A673 (cell line): ENCODE measurements around the gene FDXR. TPM values are rescaled to one million over a fixed set of nuclear protein-coding genes. Genes with fewer than 3 reads are reported as not detected.

ENCODE experiments used
- BruUV-seq: library from RNA; stranded (reverse); fragments of 400-500 nt; replicated peaks from 2 replicates; lab custom pipeline; 2021; lab: Mats Ljungman, UMichigan
- CTCF ChIA-PET: fragments of 300-600 bp; sonication (Branson Sonifier 250); formaldehyde crosslinking; loops from one replicate; lab custom pipeline; 2022; ENCODE audit warnings: antibody characterized with exemption; lab: Charles Lee
- POLR2A ChIA-PET: fragments of 300-600 bp; sonication (Branson Sonifier 250); formaldehyde crosslinking; loops from one replicate; lab custom pipeline; 2022; ENCODE audit warnings: antibody characterized with exemption; ENCODE audit not compliant: low non-redundant PET; lab: Charles Lee
- DNase-seq: peaks from one replicate; pipeline ENCODE4 v3.0.0-alpha.2; 2015; ENCODE audit warnings: low spot score
- H3K27ac ChIP-seq: fragments of 200-600 bp; sonication (generic); 2 replicates; pipeline ENCODE4 v1.5.1; 2016; ENCODE audit warnings: mixed run types, low read depth, mild to moderate bottlenecking, mixed read lengths, antibody characterized with exemption, low read length; ENCODE audit not compliant: poor library complexity, severe bottlenecking
- H3K27me3 ChIP-seq: fragments of 200-600 bp; sonication (generic); replicated peaks from 2 replicates; pipeline ENCODE4 v1.6.1; 2017; ENCODE audit warnings: mixed run types, low read depth, mild to moderate bottlenecking, mixed read lengths, antibody characterized with exemption, low read length; ENCODE audit not compliant: insufficient read depth, poor library complexity
- H3K36me3 ChIP-seq: fragments of 200-600 bp; sonication (generic); 2 replicates; pipeline ENCODE4 v1.6.1; 2016; ENCODE audit warnings: mixed run types, mild to moderate bottlenecking, mixed read lengths, antibody characterized with exemption, low read length; ENCODE audit not compliant: insufficient read depth, poor library complexity, severe bottlenecking
- H3K4me1 ChIP-seq: fragments of 200-600 bp; sonication (generic); 2 replicates; pipeline ENCODE4 v1.6.1; 2017; ENCODE audit warnings: mixed run types, mild to moderate bottlenecking, mixed read lengths, antibody characterized with exemption, low read length; ENCODE audit not compliant: insufficient read depth, poor library complexity, severe bottlenecking
- H3K4me3 ChIP-seq: fragments of 200-600 bp; sonication (generic); 2 replicates; pipeline ENCODE4 v1.5.1; 2016; ENCODE audit warnings: low read depth, mixed run types, mild to moderate bottlenecking, mixed read lengths, low read length; ENCODE audit not compliant: poor library complexity, severe bottlenecking
- H3K9me3 ChIP-seq: fragments of 200-600 bp; sonication (generic); 2 replicates; pipeline ENCODE4 v1.6.1; 2016; ENCODE audit warnings: mixed run types, low read depth, mild to moderate bottlenecking, mixed read lengths, antibody characterized with exemption, low read length; ENCODE audit not compliant: poor library complexity, severe bottlenecking
- EZH2 ChIP-seq: fragments of 200-600 bp; sonication (generic); IDR thresholded peaks from 2 replicates; pipeline ENCODE4 v1.6.1; 2017; ENCODE audit warnings: borderline replicate concordance, low read depth, mild to moderate bottlenecking, mixed read lengths, antibody characterized with exemption, low read length; ENCODE audit not compliant: poor library complexity, severe bottlenecking
- intact Hi-C: fragments of 100-400 bp; cut with micrococcal nuclease; formaldehyde crosslinking; loops from one replicate; pipeline ENCODE4 v1.10.0; 2022; ENCODE audit not compliant: unreplicated experiment
- total RNA-seq: library from RNA; stranded (reverse); gene quantifications from 2 replicates; pipeline ENCODE4 v1.2.3, GENCODE V29; 2021
- TF ChIP-seq, protein P1 (sequence below): fragments of 300-800, 200-600 bp; sonication (generic); conservative IDR thresholded peaks from 2 replicates; pipeline ENCODE4 v1.5.1; 2017; ENCODE audit warnings: low read depth, mild to moderate bottlenecking, antibody characterized with exemption, low read length, moderate library complexity, mixed read lengths

Gene FDXR
- total RNA-seq, 1 experiment from 2014 or later, result 17.8 TPM

DNA sequence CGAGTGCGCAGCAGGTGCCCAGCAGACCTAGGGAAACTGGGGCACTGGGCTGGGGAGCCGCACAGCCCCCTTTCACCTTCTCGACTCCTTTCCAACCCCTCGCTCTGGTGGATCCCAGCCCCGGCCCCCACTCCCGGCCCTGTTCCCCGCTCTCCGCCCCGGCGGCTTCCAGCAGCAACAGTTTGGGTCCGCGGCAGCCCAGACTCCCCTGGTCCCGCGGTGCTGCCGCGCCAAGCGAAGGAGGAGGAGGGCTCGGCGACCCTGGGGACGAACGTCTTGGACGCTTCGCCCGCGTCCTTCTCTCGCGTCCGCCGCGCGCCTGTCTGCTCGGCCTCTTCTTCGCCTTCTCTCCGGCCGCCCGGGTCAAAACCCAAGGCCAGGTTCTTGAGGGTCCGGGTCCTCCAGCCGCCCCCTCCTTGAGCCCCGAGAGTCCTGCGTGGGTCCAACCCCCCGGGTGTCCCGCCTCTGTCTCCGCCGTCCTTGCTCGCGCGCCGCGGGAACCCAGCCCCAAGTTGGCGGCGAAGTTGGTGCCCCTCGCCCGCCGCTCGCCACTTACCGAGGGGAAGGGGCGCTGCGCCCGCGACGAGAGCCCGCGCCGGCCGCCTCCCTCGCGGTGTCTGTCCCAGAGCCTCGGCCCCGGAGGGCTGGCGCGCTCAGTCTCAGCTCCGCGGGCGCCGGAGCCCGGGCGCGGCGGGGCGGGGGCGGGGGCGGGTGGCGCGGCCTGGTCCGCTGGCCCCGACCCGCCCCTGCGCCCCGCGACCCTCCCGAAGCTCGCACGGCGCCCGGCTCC, 11.7 kb downstream of the FDXR start:
- no peak for DNase-seq
- ChIA-PET POLR2A (no interaction called here), CTCF (interaction anchor here (0.6 to 2.6 kb wide), 9 partner anchors 35 to 614 kb away, joined by 3 to 15 read pairs (median 4); partner anchors contain the start of gene NAT9)
- TF ChIP-seq EZH2, result peak; percentile 71
- TF ChIP-seq, protein P1, sequence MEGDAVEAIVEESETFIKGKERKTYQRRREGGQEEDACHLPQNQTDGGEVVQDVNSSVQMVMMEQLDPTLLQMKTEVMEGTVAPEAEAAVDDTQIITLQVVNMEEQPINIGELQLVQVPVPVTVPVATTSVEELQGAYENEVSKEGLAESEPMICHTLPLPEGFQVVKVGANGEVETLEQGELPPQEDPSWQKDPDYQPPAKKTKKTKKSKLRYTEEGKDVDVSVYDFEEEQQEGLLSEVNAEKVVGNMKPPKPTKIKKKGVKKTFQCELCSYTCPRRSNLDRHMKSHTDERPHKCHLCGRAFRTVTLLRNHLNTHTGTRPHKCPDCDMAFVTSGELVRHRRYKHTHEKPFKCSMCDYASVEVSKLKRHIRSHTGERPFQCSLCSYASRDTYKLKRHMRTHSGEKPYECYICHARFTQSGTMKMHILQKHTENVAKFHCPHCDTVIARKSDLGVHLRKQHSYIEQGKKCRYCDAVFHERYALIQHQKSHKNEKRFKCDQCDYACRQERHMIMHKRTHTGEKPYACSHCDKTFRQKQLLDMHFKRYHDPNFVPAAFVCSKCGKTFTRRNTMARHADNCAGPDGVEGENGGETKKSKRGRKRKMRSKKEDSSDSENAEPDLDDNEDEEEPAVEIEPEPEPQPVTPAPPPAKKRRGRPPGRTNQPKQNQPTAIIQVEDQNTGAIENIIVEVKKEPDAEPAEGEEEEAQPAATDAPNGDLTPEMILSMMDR, result no peak
- BruUV-seq, result no TSS peak
- H3K4me1 ChIP-seq, result peaks cover 21% of the 10 kb centered on the region
- peak overlapping the region; percentile 49 for H3K4me3 ChIP-seq
- H3K27ac ChIP-seq, result no peak overlapping the region
- H3K27me3 ChIP-seq, result peaks cover 30% of the 10 kb centered on the region
- no peaks in the 10 kb centered on the region for H3K9me3 ChIP-seq
- H3K36me3 ChIP-seq, result no peaks in the 10 kb centered on the region
- intact Hi-C loops, result loop anchor here (5.0 kb wide), 1 partner anchor 39 kb away; no protein-coding TSS in a partner anchor

DNA sequence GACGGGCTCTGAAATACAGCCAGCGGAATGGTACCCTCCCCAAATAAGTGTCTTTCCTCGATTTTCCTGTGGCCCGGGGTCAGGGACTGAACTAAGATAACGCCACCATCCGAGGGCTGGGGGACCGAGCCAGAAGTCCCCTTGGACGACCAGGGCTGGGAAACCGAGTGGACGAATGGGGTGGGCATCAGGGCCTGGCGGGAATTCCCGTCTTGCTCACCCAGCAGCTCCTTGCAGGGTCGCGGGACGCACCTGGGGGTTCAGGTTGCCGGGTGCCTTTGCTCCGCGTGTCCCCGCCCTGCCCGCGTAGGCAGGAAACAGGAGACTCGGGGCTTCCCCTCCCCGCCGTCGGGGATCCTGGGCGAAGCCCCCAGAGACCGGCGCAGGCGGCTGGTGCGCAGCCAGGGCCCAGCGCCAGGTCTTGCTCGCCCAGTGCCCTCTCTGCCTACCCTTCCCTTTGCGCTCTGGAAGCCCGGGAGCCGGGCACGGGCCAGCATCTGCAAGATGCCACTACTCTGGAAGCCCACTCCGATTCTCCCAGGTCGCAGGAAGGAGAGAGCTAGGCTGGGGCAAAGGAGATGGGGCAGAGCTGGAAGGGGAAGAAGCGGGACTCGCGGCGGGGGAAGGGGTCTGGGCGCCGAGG, 12.4 kb downstream of the FDXR start:
- H3K4me3 ChIP-seq, result peak overlapping the region; percentile 49
- H3K36me3 ChIP-seq, result no peaks in the 10 kb centered on the region
- peak; percentile 32 for DNase-seq
- intact Hi-C loops, result loop anchor here (5.0 kb wide), 1 partner anchor 38 kb away; no protein-coding TSS in a partner anchor
- ChIA-PET CTCF (interaction anchor here (0.5 to 2.6 kb wide), 8 partner anchors 34 to 614 kb away, joined by 3 to 15 read pairs (median 4); partner anchors contain the start of gene NAT9), POLR2A (no interaction called here)
- no peaks in the 10 kb centered on the region for H3K9me3 ChIP-seq
- TF ChIP-seq, protein P1, result no peak
- peak; percentile 26 for TF ChIP-seq EZH2
- no TSS peak for BruUV-seq
- H3K27ac ChIP-seq, result no peak overlapping the region
- H3K4me1 ChIP-seq, result peaks cover 21% of the 10 kb centered on the region
- H3K27me3 ChIP-seq, result peaks cover 30% of the 10 kb centered on the region

DNA sequence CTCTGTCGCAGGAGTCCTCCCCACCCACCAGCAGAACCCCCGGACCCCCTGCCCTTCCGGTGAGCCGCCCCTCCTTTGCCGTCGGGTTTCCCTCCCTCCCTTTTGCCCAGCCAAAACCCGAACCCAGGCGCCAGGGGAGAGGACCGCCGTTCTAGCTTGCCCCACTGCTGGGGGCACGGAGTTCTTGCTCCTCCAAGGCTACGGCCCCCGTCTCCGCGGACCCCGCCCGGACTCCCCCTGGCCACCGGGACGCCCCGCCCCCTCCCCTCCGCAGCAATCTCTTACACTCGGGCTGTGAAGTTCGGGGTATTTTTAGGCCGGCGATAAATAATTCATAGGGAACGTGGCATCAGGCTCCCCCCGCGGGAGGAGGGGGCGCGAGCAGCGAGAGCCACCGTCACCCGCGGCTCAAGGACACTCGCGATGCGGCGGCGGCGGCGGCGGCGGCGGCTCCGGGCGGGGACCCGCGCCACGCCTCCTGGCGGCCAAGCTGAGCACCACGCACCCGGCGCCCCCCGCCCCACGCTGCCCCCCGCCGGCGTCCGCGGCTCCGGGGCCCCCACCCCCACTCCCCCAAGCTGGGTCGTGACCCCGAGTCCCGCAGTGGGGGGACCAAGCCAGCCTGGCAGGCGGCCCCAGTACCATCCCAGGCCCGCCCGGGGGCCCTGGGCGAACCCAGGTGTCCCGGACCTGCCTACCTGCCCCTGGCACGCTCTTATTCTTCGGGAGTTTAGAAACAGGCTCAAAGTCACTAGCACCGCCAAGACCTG, 13.2 kb downstream of the FDXR start, which contains the start of gene GRIN2C:
Gene GRIN2C, minus strand, starts transcription at position 427 of the 770 bp plus-strand sequence. CDS start 4,793 bp downstream, outside the sequence.
- DNase-seq, result peak; percentile 39
- intact Hi-C loops, result loop anchor here (5.0 kb wide), 1 partner anchor 37 kb away; no protein-coding TSS in a partner anchor
- CTCF ChIA-PET, result interaction anchor here (0.7 to 1.4 kb wide), 3 partner anchors 37 to 83 kb away, joined by 3 to 4 read pairs (median 3); partner anchors contain the start of gene NAT9
- Histone ChIP-seq H3K36me3 (no peaks in the 10 kb centered on the region), H3K4me1 (peaks cover 21% of the 10 kb centered on the region), H3K27ac (no peak within 1 kb of the TSS), H3K9me3 (no peaks in the 10 kb centered on the region), H3K4me3 (peak within 1 kb of the TSS; percentile 49), H3K27me3 (peaks cover 30% of the 10 kb centered on the region)
- POLR2A ChIA-PET, result no interaction called here
- TF ChIP-seq EZH2, result no peak
- TF ChIP-seq, protein P1, result peak; percentile 38; the same call in 1 of the 2 replicates
- BruUV-seq, result no TSS peak
